ENCODE data around the gene TMBIM6. TPM values are rescaled to one million over a fixed set of nuclear protein-coding genes. Genes with fewer than 3 reads are reported as not detected.

TMBIM6 gene
- total RNA-seq, 1 experiment from 2014 or later = 867 TPM

DNA sequence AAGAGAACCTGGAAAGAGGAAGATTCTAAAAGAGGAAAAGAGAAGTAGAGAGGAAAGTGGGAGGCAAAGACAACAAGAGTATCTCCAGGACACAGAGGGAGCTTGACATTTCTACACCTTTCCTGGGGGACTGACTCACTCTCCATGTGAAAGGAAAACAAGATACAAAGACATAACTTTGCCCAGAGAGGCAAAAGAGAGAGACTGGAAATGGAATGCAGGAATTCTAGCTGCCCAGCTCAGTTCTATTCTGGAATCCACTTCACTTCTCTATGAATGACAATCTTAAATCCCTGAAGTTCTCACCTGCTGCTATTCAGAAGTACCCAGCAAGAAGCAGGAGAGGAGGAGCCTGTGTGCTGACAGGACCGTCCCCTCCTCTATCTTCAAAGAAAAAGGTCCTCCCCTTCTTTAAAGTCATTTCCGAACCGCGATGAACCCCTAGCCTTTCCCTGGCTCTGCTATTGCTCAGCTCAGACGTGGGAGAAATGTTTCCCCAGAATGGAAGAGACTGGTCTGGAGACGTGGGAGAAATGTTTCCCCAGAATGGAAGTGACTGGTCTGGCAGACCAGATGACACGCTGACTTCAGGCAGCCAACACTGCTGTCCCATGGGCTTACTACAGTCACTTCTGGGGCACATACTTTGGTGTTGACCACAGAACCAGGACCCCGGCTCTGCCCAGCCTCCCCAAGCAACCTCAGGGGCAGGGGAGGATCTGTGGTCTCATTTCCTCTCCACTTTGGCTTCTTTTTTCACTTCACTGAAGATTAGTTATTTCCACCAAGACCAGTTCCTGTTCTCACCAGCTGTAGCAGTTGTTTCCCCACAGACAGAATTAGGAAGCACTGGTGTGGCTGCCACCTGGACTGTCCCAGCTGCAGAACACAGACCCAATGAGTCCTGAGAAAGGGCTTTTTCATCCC, 42.5 kb upstream of the TMBIM6 start:
- POLR2A ChIA-PET = interaction anchor here (0.9 kb wide), 1 partner anchor 42 kb away, joined by 6 read pairs; no protein-coding TSS in a partner anchor
- Mint-ChIP-seq H3K27ac (ENCODE audit: unreplicated experiment) (no peak overlapping the region), H3K36me3 (ENCODE audit: insufficient read depth, unreplicated experiment) (no peaks in the 10 kb centered on the region), H3K9me3 (ENCODE audit: unreplicated experiment) (no peaks in the 10 kb centered on the region), H3K27me3 (ENCODE audit: insufficient read depth, unreplicated experiment) (no peaks in the 10 kb centered on the region), H3K4me3 (ENCODE audit: unreplicated experiment) (no peak overlapping the region), H3K4me1 (ENCODE audit: low read depth, unreplicated experiment) (peaks cover 7% of the 10 kb centered on the region)
- Histone ChIP-seq H3K36me3 (ENCODE audit: control insufficient read depth, insufficient read depth, low read length) (no peaks in the 10 kb centered on the region), H3K4me3 (ENCODE audit: low read depth, low read length) (no peak overlapping the region), H3K4me1 (no peaks in the 10 kb centered on the region), H3K27me3 (replicated peaks; ENCODE audit: control insufficient read depth, insufficient read depth, low read length) (no peaks in the 10 kb centered on the region), H3K9me3 (no peaks in the 10 kb centered on the region)
- no TSS peak for BruUV-seq (replicated peaks)
- no peak for DNase-seq
- TF ChIP-seq, protein P1, sequence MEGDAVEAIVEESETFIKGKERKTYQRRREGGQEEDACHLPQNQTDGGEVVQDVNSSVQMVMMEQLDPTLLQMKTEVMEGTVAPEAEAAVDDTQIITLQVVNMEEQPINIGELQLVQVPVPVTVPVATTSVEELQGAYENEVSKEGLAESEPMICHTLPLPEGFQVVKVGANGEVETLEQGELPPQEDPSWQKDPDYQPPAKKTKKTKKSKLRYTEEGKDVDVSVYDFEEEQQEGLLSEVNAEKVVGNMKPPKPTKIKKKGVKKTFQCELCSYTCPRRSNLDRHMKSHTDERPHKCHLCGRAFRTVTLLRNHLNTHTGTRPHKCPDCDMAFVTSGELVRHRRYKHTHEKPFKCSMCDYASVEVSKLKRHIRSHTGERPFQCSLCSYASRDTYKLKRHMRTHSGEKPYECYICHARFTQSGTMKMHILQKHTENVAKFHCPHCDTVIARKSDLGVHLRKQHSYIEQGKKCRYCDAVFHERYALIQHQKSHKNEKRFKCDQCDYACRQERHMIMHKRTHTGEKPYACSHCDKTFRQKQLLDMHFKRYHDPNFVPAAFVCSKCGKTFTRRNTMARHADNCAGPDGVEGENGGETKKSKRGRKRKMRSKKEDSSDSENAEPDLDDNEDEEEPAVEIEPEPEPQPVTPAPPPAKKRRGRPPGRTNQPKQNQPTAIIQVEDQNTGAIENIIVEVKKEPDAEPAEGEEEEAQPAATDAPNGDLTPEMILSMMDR (IDR thresholded peaks at IDR 0.05; ENCODE audit: insufficient read depth in 1 of 2, low read depth in 1 of 2, low read length in 1 of 2, severe bottlenecking in 1 of 2, unreplicated experiment in 1 of 2) = no peak
- intact Hi-C loops (cut with micrococcal nuclease; ENCODE audit: unreplicated experiment) = no loop called here
- CTCF ChIA-PET = interaction anchor here (0.6 to 0.7 kb wide), 3 partner anchors 21 to 75 kb away, joined by 3 read pairs; partner anchors contain the start of genes PRPF40B and TMBIM6

DNA sequence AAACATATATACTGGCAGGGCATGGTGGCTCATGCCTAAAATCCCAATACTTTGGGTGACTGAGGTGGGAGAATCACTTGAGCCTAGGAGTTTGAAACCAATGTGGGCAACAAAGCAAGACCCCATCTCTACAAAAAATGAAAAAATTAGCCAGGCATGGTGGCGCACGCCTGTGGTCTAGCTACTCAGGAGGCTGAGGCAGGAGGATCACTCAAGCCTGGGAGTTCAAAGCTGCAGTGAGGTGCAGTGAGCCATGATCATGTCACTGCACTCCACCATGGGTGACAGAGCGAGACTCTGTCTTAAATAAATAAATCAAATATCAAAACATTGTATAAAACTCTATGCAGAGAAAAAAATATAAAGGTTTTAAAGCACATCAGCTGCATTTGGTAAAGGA, 39.3 kb upstream of the TMBIM6 start:
- ChIA-PET CTCF (no interaction called here), POLR2A (no interaction called here)
- peaks cover 7% of the 10 kb centered on the region for H3K4me1 Mint-ChIP-seq (ENCODE audit: low read depth, unreplicated experiment)
- intact Hi-C loops (cut with micrococcal nuclease; ENCODE audit: unreplicated experiment) = no loop called here
- H3K4me3 Mint-ChIP-seq (ENCODE audit: unreplicated experiment) = no peak overlapping the region
- no peak for DNase-seq
- H3K27me3 Mint-ChIP-seq (ENCODE audit: insufficient read depth, unreplicated experiment) = no peaks in the 10 kb centered on the region
- Histone ChIP-seq H3K36me3 (ENCODE audit: control insufficient read depth, insufficient read depth, low read length) (no peaks in the 10 kb centered on the region), H3K4me1 (peaks cover 5% of the 10 kb centered on the region; the same call in 1 of the 2 replicates), H3K27me3 (replicated peaks; ENCODE audit: control insufficient read depth, insufficient read depth, low read length) (no peaks in the 10 kb centered on the region), H3K9me3 (no peaks in the 10 kb centered on the region), H3K4me3 (ENCODE audit: low read depth, low read length) (no peak overlapping the region)
- TF ChIP-seq, protein P1 (IDR thresholded peaks at IDR 0.05; ENCODE audit: insufficient read depth in 1 of 2, low read depth in 1 of 2, low read length in 1 of 2, severe bottlenecking in 1 of 2, unreplicated experiment in 1 of 2) = no peak
- no TSS peak for BruUV-seq (replicated peaks)
- H3K36me3 Mint-ChIP-seq (ENCODE audit: insufficient read depth, unreplicated experiment) = no peaks in the 10 kb centered on the region
- H3K27ac Mint-ChIP-seq (ENCODE audit: unreplicated experiment) = no peak overlapping the region
- no peaks in the 10 kb centered on the region for H3K9me3 Mint-ChIP-seq (ENCODE audit: unreplicated experiment)

DNA sequence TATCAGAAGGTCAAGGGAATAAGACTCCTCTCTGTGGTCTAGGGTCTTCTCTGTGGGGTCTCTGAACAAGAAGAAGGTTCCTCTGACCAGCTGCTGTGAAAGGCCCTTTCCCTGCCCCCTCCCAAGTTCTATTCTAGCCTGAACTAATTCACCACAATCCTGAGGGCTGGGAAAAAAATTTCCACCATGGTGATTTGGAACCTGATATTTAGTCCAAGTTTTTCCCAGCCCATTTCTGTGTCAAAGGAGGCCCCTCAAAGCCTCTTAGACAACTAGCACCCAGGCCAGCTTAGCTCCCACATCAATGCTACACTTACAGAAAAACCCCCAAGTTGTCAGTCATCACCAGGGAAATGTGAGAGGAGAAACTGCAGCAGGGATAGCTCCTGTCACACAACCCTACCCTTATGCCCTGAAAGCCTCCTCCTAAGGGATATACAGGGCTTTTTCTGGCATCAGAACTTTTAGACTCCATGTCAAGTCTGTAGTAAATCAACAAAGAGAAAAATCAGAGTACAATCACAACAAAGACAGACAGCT, 38.6 kb upstream of the TMBIM6 start:
- CTCF ChIA-PET = interaction anchor here (0.7 kb wide), 1 partner anchor 58 kb away, joined by 5 read pairs; no protein-coding TSS in a partner anchor
- no peak overlapping the region for H3K27ac Mint-ChIP-seq (ENCODE audit: unreplicated experiment)
- no peaks in the 10 kb centered on the region for H3K9me3 Mint-ChIP-seq (ENCODE audit: unreplicated experiment)
- H3K4me1 Mint-ChIP-seq (ENCODE audit: low read depth, unreplicated experiment) = peaks cover 11% of the 10 kb centered on the region
- POLR2A ChIA-PET = interaction anchor here (0.6 kb wide), 2 partner anchors 38 to 58 kb away, joined by 4 to 6 read pairs; no protein-coding TSS in a partner anchor
- BruUV-seq (replicated peaks) = no TSS peak
- TF ChIP-seq, protein P1 (IDR thresholded peaks at IDR 0.05; ENCODE audit: insufficient read depth in 1 of 2, low read depth in 1 of 2, low read length in 1 of 2, severe bottlenecking in 1 of 2, unreplicated experiment in 1 of 2) = no peak
- Histone ChIP-seq H3K4me3 (ENCODE audit: low read depth, low read length) (no peak overlapping the region), H3K9me3 (no peaks in the 10 kb centered on the region), H3K4me1 (peaks cover 5% of the 10 kb centered on the region; the same call in 1 of the 2 replicates), H3K36me3 (ENCODE audit: control insufficient read depth, insufficient read depth, low read length) (no peaks in the 10 kb centered on the region), H3K27me3 (replicated peaks; ENCODE audit: control insufficient read depth, insufficient read depth, low read length) (no peaks in the 10 kb centered on the region)
- no peak overlapping the region for H3K4me3 Mint-ChIP-seq (ENCODE audit: unreplicated experiment)
- peaks cover 4% of the 10 kb centered on the region for H3K36me3 Mint-ChIP-seq (ENCODE audit: insufficient read depth, unreplicated experiment)
- intact Hi-C loops (cut with micrococcal nuclease; ENCODE audit: unreplicated experiment) = no loop called here
- no peak for DNase-seq
- peaks cover 2% of the 10 kb centered on the region for H3K27me3 Mint-ChIP-seq (ENCODE audit: insufficient read depth, unreplicated experiment)
